ENCODE measurements around the gene FMN1.

DNA sequence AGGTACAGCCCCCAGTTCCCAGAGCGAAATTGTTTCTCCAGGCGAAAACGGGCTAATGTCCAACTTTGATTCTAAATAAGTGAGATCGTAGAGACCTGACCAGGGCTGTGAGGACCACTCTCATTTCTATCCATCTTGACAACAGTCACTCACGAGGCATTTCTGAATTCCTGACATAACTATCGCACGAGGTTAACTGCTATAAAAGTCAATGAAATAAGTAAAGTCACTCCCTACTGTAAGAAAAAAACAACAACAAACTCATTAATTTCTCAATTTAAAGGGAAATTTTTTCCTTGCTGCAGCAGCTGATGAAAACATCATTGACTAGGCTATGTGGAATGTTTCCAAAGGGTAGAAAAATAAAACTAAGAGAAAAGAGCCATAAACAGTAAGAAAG, 407.6 kb downstream of the FMN1 start:
- TF ChIP-seq, protein P1, sequence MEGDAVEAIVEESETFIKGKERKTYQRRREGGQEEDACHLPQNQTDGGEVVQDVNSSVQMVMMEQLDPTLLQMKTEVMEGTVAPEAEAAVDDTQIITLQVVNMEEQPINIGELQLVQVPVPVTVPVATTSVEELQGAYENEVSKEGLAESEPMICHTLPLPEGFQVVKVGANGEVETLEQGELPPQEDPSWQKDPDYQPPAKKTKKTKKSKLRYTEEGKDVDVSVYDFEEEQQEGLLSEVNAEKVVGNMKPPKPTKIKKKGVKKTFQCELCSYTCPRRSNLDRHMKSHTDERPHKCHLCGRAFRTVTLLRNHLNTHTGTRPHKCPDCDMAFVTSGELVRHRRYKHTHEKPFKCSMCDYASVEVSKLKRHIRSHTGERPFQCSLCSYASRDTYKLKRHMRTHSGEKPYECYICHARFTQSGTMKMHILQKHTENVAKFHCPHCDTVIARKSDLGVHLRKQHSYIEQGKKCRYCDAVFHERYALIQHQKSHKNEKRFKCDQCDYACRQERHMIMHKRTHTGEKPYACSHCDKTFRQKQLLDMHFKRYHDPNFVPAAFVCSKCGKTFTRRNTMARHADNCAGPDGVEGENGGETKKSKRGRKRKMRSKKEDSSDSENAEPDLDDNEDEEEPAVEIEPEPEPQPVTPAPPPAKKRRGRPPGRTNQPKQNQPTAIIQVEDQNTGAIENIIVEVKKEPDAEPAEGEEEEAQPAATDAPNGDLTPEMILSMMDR (IDR thresholded peaks at IDR 0.05; ENCODE audit: control extremely low read depth in 1 of 3, insufficient read depth in 1 of 3, low read depth in 1 of 3, low read length in 3 of 3): no peak
- TF ChIP-seq POLR2A (IDR thresholded peaks at IDR 0.05; ENCODE audit: control extremely low read depth in 1 of 2, low read depth in 2 of 2, low read length in 2 of 2) (no peak), SIRT6 (IDR thresholded peaks at IDR 0.05; ENCODE audit: low read length) (no peak), RAD21 (IDR thresholded peaks at IDR 0.05 in 1 of 2, conservative IDR thresholded peaks at IDR 0.05 in 1 of 2; ENCODE audit: low read depth in 2 of 2, low read length in 2 of 2) (no peak), SIN3A (conservative IDR thresholded peaks at IDR 0.05 in 1 of 2, IDR thresholded peaks at IDR 0.05 in 1 of 2; ENCODE audit: low read depth in 1 of 2, low read length in 2 of 2) (no peak), EZH2 (IDR thresholded peaks at IDR 0.05; ENCODE audit: low read depth, low read length, severe bottlenecking) (no peak), TCF12 (IDR thresholded peaks at IDR 0.05; ENCODE audit: low read depth, low read length) (no peak), YY1 (IDR thresholded peaks at IDR 0.05; ENCODE audit: low read depth, low read length) (no peak), TAF1 (IDR thresholded peaks at IDR 0.05; ENCODE audit: low read depth, low read length) (no peak), EP300 (IDR thresholded peaks at IDR 0.05; ENCODE audit: borderline replicate concordance in 1 of 2, low read depth in 2 of 2, low read length in 2 of 2) (no peak), JUN (IDR thresholded peaks at IDR 0.05; ENCODE audit: low read depth, low read length) (no peak), BRCA1 (IDR thresholded peaks at IDR 0.05; ENCODE audit: low read depth, low read length) (no peak)
- TF ChIP-seq, protein P2, sequence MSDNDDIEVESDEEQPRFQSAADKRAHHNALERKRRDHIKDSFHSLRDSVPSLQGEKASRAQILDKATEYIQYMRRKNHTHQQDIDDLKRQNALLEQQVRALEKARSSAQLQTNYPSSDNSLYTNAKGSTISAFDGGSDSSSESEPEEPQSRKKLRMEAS (IDR thresholded peaks at IDR 0.05): no peak
